A549 (cell line): ENCODE results near the gene PARD3B. TPM values are rescaled to one million over a fixed set of nuclear protein-coding genes. Genes with fewer than 3 reads are reported as not detected.

ENCODE experiments used
- ATAC-seq, 2 experiments: fragments of 200-7000 bp in 1 of 2; fragments of >200 bp in 1 of 2; cut with Nextera tagmentation in 1 of 2; cut with Tn5 transposase in 1 of 2; 3 replicates each; pipeline versions ENCODE4 v1.8.0 to v1.9.1; 2018 to 2020; ENCODE audit warnings: mild to moderate bottlenecking in 1 of 2, moderate library complexity in 1 of 2
- CTCF ChIA-PET: fragments of 300-600 bp; sonication (Branson Sonifier 250); formaldehyde crosslinking; extraction: SDS; loops from one replicate; lab custom pipeline; 2021; ENCODE audit warnings: antibody characterized with exemption, inconsistent platforms; lab: Yijun Ruan, JAX
- POLR2A ChIA-PET: fragments of 350-600 bp; formaldehyde crosslinking; extraction: SDS; loops from one replicate; lab custom pipeline; 2021; ENCODE audit warnings: antibody characterized with exemption, inconsistent platforms; lab: Yijun Ruan, JAX
- DNase-seq, 2 experiments: peaks; one replicate each; pipeline versions ENCODE4 v3.0.0 to v3.0.0-alpha.2; 2011 to 2016; ENCODE audit warnings: low read depth in 1 of 2, low spot score in 1 of 2
- FAIRE-seq: peaks from 2 replicates; lab custom pipeline; 2011; peaks lifted over from hg19 to GRCh38; lab: Jason Lieb, UNC
- H3K27ac ChIP-seq, 2 experiments: fragments of >200 bp; sonication (Bioruptor Twin); formaldehyde crosslinking; 3 replicates each; pipeline ENCODE4 v1.5.1; 2016 to 2017
- H3K4me1 ChIP-seq: fragments of >200 bp; sonication (Bioruptor Twin); formaldehyde crosslinking; 3 replicates; pipeline ENCODE4 v1.6.1; 2016
- H3K4me2 ChIP-seq: fragments of >200 bp; sonication (Bioruptor Twin); formaldehyde crosslinking; 3 replicates; pipeline ENCODE4 v1.6.1; 2016
- H3K4me3 ChIP-seq: fragments of >200 bp; sonication (Bioruptor Twin); formaldehyde crosslinking; 3 replicates; pipeline ENCODE4 v1.5.1; 2016
- H3K9me3 ChIP-seq: fragments of >200 bp; sonication (Bioruptor Twin); formaldehyde crosslinking; 3 replicates; pipeline ENCODE4 v1.6.1; 2016
- ATOH8 ChIP-seq: fragments of 250-450 bp; sonication (Bioruptor Pico); IDR thresholded peaks from 2 replicates; pipeline ENCODE4 v1.5.0; 2020; ENCODE audit warnings: low read depth, mild to moderate bottlenecking, moderate library complexity
- BCL3 ChIP-seq: fragments of >200 bp; sonication (Bioruptor Twin); formaldehyde crosslinking; IDR thresholded peaks from 3 replicates; pipeline ENCODE4 v1.6.1; 2016
- CTCF ChIP-seq: fragments of >200 bp; sonication (Bioruptor Twin); formaldehyde crosslinking; IDR thresholded peaks from 3 replicates; pipeline ENCODE4 v1.5.1; 2016
- EHF ChIP-seq: fragments of 250-450 bp; sonication (Bioruptor Pico); IDR thresholded peaks from 2 replicates; pipeline ENCODE4 v1.5.0; 2020; ENCODE audit warnings: mild to moderate bottlenecking
- EHMT2 ChIP-seq: fragments of 200-600 bp; sonication (generic); IDR thresholded peaks from 2 replicates; pipeline ENCODE4 v1.6.1; 2016; ENCODE audit warnings: antibody characterized with exemption, low read depth, mild to moderate bottlenecking, moderate library complexity
- HDAC2 ChIP-seq: fragments of 200-600 bp; sonication (generic); IDR thresholded peaks from 2 replicates; pipeline ENCODE4 v1.6.1; 2016
- HEYL ChIP-seq: fragments of 250-450 bp; sonication (Bioruptor Pico); IDR thresholded peaks from 2 replicates; pipeline ENCODE4 v1.8.0; 2021; ENCODE audit warnings: mild to moderate bottlenecking, moderate library complexity
- HOXB5 ChIP-seq: fragments of 250-450 bp; sonication (Bioruptor Pico); IDR thresholded peaks from 2 replicates; pipeline ENCODE4 v1.5.0; 2020; ENCODE audit warnings: mild to moderate bottlenecking, moderate library complexity
- JUNB ChIP-seq: fragments of >200 bp; sonication (Bioruptor Twin); formaldehyde crosslinking; IDR thresholded peaks from 2 replicates; pipeline ENCODE4 v1.6.1; 2016
- PBX3 ChIP-seq: IDR thresholded peaks from 2 replicates; pipeline ENCODE4 v1.6.1; 2012
- POLR2AphosphoS2 ChIP-seq: conservative IDR thresholded peaks from 2 replicates; pipeline ENCODE4 v1.6.1; 2012; ENCODE audit warnings: low read length, improper control_type of control experiment, inconsistent platforms
- RARB ChIP-seq: fragments of 250-450 bp; sonication (Bioruptor Pico); IDR thresholded peaks from 2 replicates; pipeline ENCODE4 v1.8.0; 2021; ENCODE audit warnings: mild to moderate bottlenecking, moderate library complexity
- REST ChIP-seq: fragments of 200-600 bp; sonication (generic); IDR thresholded peaks from 2 replicates; pipeline ENCODE4 v1.6.1; 2016; ENCODE audit warnings: antibody characterized with exemption, mild to moderate bottlenecking, moderate library complexity
- RNF2 ChIP-seq: fragments of 200-600 bp; sonication (generic); IDR thresholded peaks from 2 replicates; pipeline ENCODE4 v1.6.1; 2016; ENCODE audit warnings: low read depth, mild to moderate bottlenecking, antibody characterized with exemption, moderate library complexity, borderline replicate concordance
- SREBF2 ChIP-seq: fragments of 450-650 bp; IDR thresholded peaks from 2 replicates; pipeline ENCODE4 v1.6.1; 2014; ENCODE audit warnings: mild to moderate bottlenecking, moderate library complexity
- ZC3H11A ChIP-seq: fragments of 450-650 bp; IDR thresholded peaks from 2 replicates; pipeline ENCODE4 v1.6.1; 2014; ENCODE audit warnings: antibody characterized with exemption, mild to moderate bottlenecking
- ZSCAN20 ChIP-seq: fragments of 250-450 bp; sonication (Bioruptor Pico); IDR thresholded peaks from 2 replicates; pipeline ENCODE4 v1.8.0; 2022; ENCODE audit warnings: mild to moderate bottlenecking, moderate library complexity
- WGBS: methylation state at CpG from one replicate; pipeline ENCODE4 v1.1.6; 2017; ENCODE audit errors: missing lambda C conversion rate; 5-methylcytosine and 5-hydroxymethylcytosine counted together
- polyA plus RNA-seq, 4 experiments: library from polyadenylated mRNA; depleted of rRNA in 3 of 4; stranded (reverse); fragments of >200 nt; fragmentation: RNase III in 1 of 4; extraction: RNeasy Plus Mini Kit Qiagen cat#74134 plus additional on column Dnase treatment in 1 of 4; gene quantifications; 2 replicates in 3 of 4; 3 replicates in 1 of 4; pipeline ENCODE4 v1.2.3, GENCODE V29; 2011 to 2017
- TF ChIP-seq, protein P1 (sequence below): fragments of 150-350 bp; IDR thresholded peaks from 2 replicates; pipeline ENCODE4 v1.6.1; 2014; ENCODE audit warnings: low read depth, mild to moderate bottlenecking, low read length
- TF ChIP-seq, protein P2 (sequence below): IDR thresholded peaks from 2 replicates; pipeline ENCODE4 v1.6.1; 2012

Gene PARD3B
- polyA plus RNA-seq, 2 of the 4 experiments (the other 2 are of a cell fraction), result 1.2 to 2.4 TPM

- Histone ChIP-seq H3K9me3 (no peaks in the 10 kb centered on the region), H3K4me1 (no peaks in the 10 kb centered on the region), H3K4me3 (no peak overlapping the region), H3K4me2 (no peak overlapping the region), H3K27ac (no peak overlapping the region)
- TF ChIP-seq HEYL (CRISPR knock-in tag), result no peak
- no peak for TF ChIP-seq ZSCAN20 (CRISPR knock-in tag)
- TF ChIP-seq RARB (CRISPR knock-in tag), result no peak
- no peak for TF ChIP-seq ZC3H11A
- no peak for TF ChIP-seq CTCF
- TF ChIP-seq HOXB5 (CRISPR knock-in tag), result no peak
- no peak for TF ChIP-seq REST
- TF ChIP-seq SREBF2, result no peak
- TF ChIP-seq, protein P1, sequence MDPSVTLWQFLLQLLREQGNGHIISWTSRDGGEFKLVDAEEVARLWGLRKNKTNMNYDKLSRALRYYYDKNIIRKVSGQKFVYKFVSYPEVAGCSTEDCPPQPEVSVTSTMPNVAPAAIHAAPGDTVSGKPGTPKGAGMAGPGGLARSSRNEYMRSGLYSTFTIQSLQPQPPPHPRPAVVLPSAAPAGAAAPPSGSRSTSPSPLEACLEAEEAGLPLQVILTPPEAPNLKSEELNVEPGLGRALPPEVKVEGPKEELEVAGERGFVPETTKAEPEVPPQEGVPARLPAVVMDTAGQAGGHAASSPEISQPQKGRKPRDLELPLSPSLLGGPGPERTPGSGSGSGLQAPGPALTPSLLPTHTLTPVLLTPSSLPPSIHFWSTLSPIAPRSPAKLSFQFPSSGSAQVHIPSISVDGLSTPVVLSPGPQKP, result no peak
- no peak for TF ChIP-seq EHMT2
- TF ChIP-seq EHF (CRISPR knock-in tag), result no peak
- TF ChIP-seq ATOH8, result no peak
- TF ChIP-seq BCL3, result no peak
- TF ChIP-seq POLR2AphosphoS2, result no peak
- TF ChIP-seq, protein P2, sequence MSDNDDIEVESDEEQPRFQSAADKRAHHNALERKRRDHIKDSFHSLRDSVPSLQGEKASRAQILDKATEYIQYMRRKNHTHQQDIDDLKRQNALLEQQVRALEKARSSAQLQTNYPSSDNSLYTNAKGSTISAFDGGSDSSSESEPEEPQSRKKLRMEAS, result no peak
- no peak for TF ChIP-seq RNF2
- no peak for TF ChIP-seq PBX3
- no peak for TF ChIP-seq JUNB
- TF ChIP-seq HDAC2, result no peak
- ChIA-PET POLR2A (no interaction called here), CTCF (interaction anchor here (1.1 kb wide), 1 partner anchor 18 kb away, joined by 3 read pairs; no protein-coding TSS in a partner anchor)
- FAIRE-seq (no peak), ATAC-seq (no peak), DNase-seq (no peak)
- WGBS, result 73% methylated on average over 7 of the region's 7 CpGs
Observed at GRCh38 chr2:204586444-204587180, 41.3 kb downstream of the PARD3B start.
